ENCODE data around the gene PPT2. TPM values are rescaled to one million over a fixed set of nuclear protein-coding genes. Genes with fewer than 3 reads are reported as not detected.

Gene PPT2
- total and polyA plus RNA-seq, 2 of the 13 experiments (the other 11 are each of a cell fraction or from before 2014, with no cell fraction given), result 39.2 to 61.8 TPM

DNA sequence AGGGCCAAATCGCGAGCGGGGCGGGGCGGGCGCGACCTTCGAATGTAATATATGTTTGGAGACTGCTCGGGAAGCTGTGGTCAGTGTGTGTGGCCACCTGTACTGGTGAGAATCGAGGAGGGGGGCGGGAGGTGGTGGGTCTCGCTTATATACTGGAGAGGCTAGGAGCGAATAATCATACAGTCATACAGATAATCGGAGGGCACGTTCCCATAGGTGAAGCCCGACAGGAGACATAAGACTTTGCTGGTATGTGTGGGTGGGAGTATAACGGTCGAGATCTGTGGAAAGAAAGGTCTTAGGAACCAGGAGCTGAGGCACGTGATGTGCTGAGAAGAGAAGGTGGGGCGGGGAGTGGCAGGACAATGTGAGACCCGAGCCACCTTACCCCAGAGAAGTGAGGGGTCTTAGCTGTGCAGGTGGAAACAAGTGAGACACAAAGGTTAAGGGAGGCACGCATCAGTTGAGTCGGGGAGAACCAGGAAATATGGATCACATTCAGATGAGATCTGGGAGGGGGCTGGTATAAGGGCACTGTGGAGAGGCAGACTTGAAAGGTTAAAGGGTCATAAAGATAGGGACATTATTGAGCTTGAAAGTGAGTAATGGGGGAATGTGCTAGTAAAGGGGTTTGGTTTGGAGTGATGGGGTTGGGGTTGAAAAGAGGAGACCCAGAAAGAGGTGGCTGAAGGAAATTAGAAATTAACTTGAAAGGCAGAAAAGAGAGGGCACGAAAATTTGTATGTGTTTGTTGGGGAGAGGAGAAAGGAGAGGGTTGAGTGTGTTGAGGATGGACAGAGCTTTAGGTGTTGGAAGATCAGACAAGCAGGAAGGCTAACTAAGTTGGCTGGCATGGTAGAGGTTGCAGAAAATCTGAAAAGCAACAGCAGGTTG is 24.9 kb downstream of the PPT2 start (continued):
- TF ChIP-seq, protein P1, sequence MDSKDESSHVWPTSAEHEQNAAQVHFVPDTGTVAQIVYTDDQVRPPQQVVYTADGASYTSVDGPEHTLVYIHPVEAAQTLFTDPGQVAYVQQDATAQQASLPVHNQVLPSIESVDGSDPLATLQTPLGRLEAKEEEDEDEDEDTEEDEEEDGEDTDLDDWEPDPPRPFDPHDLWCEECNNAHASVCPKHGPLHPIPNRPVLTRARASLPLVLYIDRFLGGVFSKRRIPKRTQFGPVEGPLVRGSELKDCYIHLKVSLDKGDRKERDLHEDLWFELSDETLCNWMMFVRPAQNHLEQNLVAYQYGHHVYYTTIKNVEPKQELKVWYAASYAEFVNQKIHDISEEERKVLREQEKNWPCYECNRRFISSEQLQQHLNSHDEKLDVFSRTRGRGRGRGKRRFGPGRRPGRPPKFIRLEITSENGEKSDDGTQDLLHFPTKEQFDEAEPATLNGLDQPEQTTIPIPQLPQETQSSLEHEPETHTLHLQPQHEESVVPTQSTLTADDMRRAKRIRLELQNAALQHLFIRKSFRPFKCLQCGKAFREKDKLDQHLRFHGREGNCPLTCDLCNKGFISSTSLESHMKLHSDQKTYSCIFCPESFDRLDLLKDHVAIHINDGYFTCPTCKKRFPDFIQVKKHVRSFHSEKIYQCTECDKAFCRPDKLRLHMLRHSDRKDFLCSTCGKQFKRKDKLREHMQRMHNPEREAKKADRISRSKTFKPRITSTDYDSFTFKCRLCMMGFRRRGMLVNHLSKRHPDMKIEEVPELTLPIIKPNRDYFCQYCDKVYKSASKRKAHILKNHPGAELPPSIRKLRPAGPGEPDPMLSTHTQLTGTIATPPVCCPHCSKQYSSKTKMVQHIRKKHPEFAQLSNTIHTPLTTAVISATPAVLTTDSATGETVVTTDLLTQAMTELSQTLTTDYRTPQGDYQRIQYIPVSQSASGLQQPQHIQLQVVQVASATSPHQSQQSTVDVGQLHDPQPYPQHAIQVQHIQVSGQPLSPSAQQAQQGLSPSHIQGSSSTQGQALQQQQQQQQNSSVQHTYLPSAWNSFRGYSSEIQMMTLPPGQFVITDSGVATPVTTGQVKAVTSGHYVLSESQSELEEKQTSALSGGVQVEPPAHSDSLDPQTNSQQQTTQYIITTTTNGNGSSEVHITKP (CRISPR knock-in tag; IDR thresholded peaks at IDR 0.05; ENCODE audit: low read depth), result no peak
- TF ChIP-seq RAD51 (IDR thresholded peaks at IDR 0.05; ENCODE audit: borderline replicate concordance) (no peak), NRL (CRISPR knock-in tag; IDR thresholded peaks at IDR 0.05; ENCODE audit: borderline replicate concordance) (no peak), MBD4 (IDR thresholded peaks at IDR 0.05; ENCODE audit: borderline replicate concordance, low read length) (no peak), RXRA (CRISPR knock-in tag; IDR thresholded peaks at IDR 0.05) (no peak), TSC22D2 (CRISPR knock-in tag; IDR thresholded peaks at IDR 0.05; ENCODE audit: borderline replicate concordance) (0 out of 2 replicates have a peak, but pooled peaks have one; percentile 33), ZSCAN21 (CRISPR knock-in tag; IDR thresholded peaks at IDR 0.05; ENCODE audit: borderline replicate concordance) (peak; percentile 30; the same call in 1 of the 2 replicates), HIVEP1 (CRISPR knock-in tag; IDR thresholded peaks at IDR 0.05) (peak; percentile 65; the same call in 1 of the 2 replicates), HNF4A (CRISPR knock-in tag; IDR thresholded peaks at IDR 0.05) (no peak), ZFP41 (CRISPR knock-in tag; IDR thresholded peaks at IDR 0.05; ENCODE audit: borderline replicate concordance) (no peak), KDM4B (CRISPR knock-in tag; IDR thresholded peaks at IDR 0.05) (0 out of 2 replicates have a peak, but pooled peaks have one; percentile 32)
- TF ChIP-seq, protein P2, sequence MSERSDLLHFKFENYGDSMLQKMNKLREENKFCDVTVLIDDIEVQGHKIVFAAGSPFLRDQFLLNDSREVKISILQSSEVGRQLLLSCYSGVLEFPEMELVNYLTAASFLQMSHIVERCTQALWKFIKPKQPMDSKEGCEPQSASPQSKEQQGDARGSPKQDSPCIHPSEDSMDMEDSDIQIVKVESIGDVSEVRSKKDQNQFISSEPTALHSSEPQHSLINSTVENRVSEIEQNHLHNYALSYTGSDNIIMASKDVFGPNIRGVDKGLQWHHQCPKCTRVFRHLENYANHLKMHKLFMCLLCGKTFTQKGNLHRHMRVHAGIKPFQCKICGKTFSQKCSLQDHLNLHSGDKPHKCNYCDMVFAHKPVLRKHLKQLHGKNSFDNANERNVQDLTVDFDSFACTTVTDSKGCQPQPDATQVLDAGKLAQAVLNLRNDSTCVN (CRISPR knock-in tag; IDR thresholded peaks at IDR 0.05; ENCODE audit: borderline replicate concordance), result 0 out of 2 replicates have a peak, but pooled peaks have one; percentile 42
- TF ChIP-seq, protein P3, sequence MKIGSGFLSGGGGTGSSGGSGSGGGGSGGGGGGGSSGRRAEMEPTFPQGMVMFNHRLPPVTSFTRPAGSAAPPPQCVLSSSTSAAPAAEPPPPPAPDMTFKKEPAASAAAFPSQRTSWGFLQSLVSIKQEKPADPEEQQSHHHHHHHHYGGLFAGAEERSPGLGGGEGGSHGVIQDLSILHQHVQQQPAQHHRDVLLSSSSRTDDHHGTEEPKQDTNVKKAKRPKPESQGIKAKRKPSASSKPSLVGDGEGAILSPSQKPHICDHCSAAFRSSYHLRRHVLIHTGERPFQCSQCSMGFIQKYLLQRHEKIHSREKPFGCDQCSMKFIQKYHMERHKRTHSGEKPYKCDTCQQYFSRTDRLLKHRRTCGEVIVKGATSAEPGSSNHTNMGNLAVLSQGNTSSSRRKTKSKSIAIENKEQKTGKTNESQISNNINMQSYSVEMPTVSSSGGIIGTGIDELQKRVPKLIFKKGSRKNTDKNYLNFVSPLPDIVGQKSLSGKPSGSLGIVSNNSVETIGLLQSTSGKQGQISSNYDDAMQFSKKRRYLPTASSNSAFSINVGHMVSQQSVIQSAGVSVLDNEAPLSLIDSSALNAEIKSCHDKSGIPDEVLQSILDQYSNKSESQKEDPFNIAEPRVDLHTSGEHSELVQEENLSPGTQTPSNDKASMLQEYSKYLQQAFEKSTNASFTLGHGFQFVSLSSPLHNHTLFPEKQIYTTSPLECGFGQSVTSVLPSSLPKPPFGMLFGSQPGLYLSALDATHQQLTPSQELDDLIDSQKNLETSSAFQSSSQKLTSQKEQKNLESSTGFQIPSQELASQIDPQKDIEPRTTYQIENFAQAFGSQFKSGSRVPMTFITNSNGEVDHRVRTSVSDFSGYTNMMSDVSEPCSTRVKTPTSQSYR (CRISPR knock-in tag; IDR thresholded peaks at IDR 0.05; ENCODE audit: borderline replicate concordance), result peak; percentile 50; the same call in 1 of the 2 replicates
- TF ChIP-seq, protein P4, sequence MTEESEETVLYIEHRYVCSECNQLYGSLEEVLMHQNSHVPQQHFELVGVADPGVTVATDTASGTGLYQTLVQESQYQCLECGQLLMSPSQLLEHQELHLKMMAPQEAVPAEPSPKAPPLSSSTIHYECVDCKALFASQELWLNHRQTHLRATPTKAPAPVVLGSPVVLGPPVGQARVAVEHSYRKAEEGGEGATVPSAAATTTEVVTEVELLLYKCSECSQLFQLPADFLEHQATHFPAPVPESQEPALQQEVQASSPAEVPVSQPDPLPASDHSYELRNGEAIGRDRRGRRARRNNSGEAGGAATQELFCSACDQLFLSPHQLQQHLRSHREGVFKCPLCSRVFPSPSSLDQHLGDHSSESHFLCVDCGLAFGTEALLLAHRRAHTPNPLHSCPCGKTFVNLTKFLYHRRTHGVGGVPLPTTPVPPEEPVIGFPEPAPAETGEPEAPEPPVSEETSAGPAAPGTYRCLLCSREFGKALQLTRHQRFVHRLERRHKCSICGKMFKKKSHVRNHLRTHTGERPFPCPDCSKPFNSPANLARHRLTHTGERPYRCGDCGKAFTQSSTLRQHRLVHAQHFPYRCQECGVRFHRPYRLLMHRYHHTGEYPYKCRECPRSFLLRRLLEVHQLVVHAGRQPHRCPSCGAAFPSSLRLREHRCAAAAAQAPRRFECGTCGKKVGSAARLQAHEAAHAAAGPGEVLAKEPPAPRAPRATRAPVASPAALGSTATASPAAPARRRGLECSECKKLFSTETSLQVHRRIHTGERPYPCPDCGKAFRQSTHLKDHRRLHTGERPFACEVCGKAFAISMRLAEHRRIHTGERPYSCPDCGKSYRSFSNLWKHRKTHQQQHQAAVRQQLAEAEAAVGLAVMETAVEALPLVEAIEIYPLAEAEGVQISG (CRISPR knock-in tag; IDR thresholded peaks at IDR 0.05), result no peak
